ENCODE measurements around the gene ANKS1B.
"Not testable (repeated sequence)": the region's sequence is repeated elsewhere in the genome, so short reads cannot be mapped to it uniquely, and the experiment has no call there.

ANKS1B gene

GRCh38 chr12:99804715-99805114, 180.0 kb downstream of the ANKS1B start:
- TF ChIP-seq TOX (CRISPR knock-in tag; IDR thresholded peaks at IDR 0.05; ENCODE audit: borderline replicate concordance), result no peak
- TF ChIP-seq RARB (CRISPR knock-in tag; IDR thresholded peaks at IDR 0.05), result no peak
- TF ChIP-seq SNAI2 (CRISPR knock-in tag; IDR thresholded peaks at IDR 0.05), result no peak
- TF ChIP-seq TSHZ2 (CRISPR knock-in tag; IDR thresholded peaks at IDR 0.05), result no peak
- TF ChIP-seq BACH2 (CRISPR knock-in tag; IDR thresholded peaks at IDR 0.05; ENCODE audit: borderline replicate concordance), result no peak
- no peak for TF ChIP-seq ZNF565 (CRISPR knock-in tag; conservative IDR thresholded peaks at IDR 0.05; ENCODE audit: low read depth)
- no peak for TF ChIP-seq TCF4 (CRISPR knock-in tag; IDR thresholded peaks at IDR 0.05; ENCODE audit: borderline replicate concordance)
- no peak for TF ChIP-seq CSRNP3 (CRISPR knock-in tag; IDR thresholded peaks at IDR 0.05)
- TF ChIP-seq ZFP3 (CRISPR knock-in tag; IDR thresholded peaks at IDR 0.05), result no peak
- TF ChIP-seq GLIS3 (CRISPR knock-in tag; IDR thresholded peaks at IDR 0.05), result no peak
- no peak for TF ChIP-seq CSDC2 (CRISPR knock-in tag; IDR thresholded peaks at IDR 0.05)
- TF ChIP-seq CREB5 (CRISPR knock-in tag; IDR thresholded peaks at IDR 0.05; ENCODE audit: low read depth), result no peak
- ATAC-seq, result no peak

GRCh38 chr12:99800605-99801004, 184.1 kb downstream of the ANKS1B start:
- ATAC-seq, result no peak
- TF ChIP-seq SNAI2 (CRISPR knock-in tag; IDR thresholded peaks at IDR 0.05) (no peak), TSHZ2 (CRISPR knock-in tag; IDR thresholded peaks at IDR 0.05) (no peak), CSRNP3 (CRISPR knock-in tag; IDR thresholded peaks at IDR 0.05) (no peak), ESRRG (CRISPR knock-in tag; IDR thresholded peaks at IDR 0.05) (no peak), PPARA (CRISPR knock-in tag; IDR thresholded peaks at IDR 0.05; ENCODE audit: borderline replicate concordance) (no peak), OSR1 (CRISPR knock-in tag; IDR thresholded peaks at IDR 0.05) (no peak), CSDC2 (CRISPR knock-in tag; IDR thresholded peaks at IDR 0.05) (no peak), ZNF565 (CRISPR knock-in tag; conservative IDR thresholded peaks at IDR 0.05; ENCODE audit: low read depth) (no peak), POU6F1 (CRISPR knock-in tag; IDR thresholded peaks at IDR 0.05; ENCODE audit: borderline replicate concordance, low read depth) (no peak), ZNF8 (CRISPR knock-in tag; IDR thresholded peaks at IDR 0.05) (no peak), ISL1 (CRISPR knock-in tag; IDR thresholded peaks at IDR 0.05) (no peak), GLIS3 (CRISPR knock-in tag; IDR thresholded peaks at IDR 0.05) (no peak), BACH2 (CRISPR knock-in tag; IDR thresholded peaks at IDR 0.05; ENCODE audit: borderline replicate concordance) (no peak), ZC3H10 (CRISPR knock-in tag; IDR thresholded peaks at IDR 0.05) (no peak), CREB5 (CRISPR knock-in tag; IDR thresholded peaks at IDR 0.05; ENCODE audit: low read depth) (no peak), PATZ1 (CRISPR knock-in tag; IDR thresholded peaks at IDR 0.05; ENCODE audit: borderline replicate concordance) (no peak)

- not testable (repeated sequence) for ATAC-seq
Measured at GRCh38 chr12:99797931-99798330, 186.8 kb downstream of the ANKS1B start.
